ENCODE data around the gene SKOR2. TPM values are rescaled to one million over a fixed set of nuclear protein-coding genes. Genes with fewer than 3 reads are reported as not detected.
"Not testable (repeated sequence)": the region's sequence is repeated elsewhere in the genome, so short reads cannot be mapped to it uniquely, and the experiment has no call there.

SKOR2 gene
- total RNA-seq, 2 donors from 2014 or later = 0.30 to 0.70 TPM

GRCh38 chr18:47203626-47204464, 47.6 kb downstream of the SKOR2 start:
- Mint-ChIP-seq H3K27me3 (ENCODE audit: low read depth) (peaks cover 20% of the 10 kb centered on the region), H3K4me3 (no peak overlapping the region), H3K36me3 (ENCODE audit: insufficient read depth in 2 of 2) (no peaks in the 10 kb centered on the region), H3K27ac (no peak overlapping the region), H3K4me1 (ENCODE audit: low read depth) (no peaks in the 10 kb centered on the region), H3K9me3 (no peaks in the 10 kb centered on the region)
- ATAC-seq (replicated peaks in 1 of 2) (no peak), DNase-seq (no peak)

DNA sequence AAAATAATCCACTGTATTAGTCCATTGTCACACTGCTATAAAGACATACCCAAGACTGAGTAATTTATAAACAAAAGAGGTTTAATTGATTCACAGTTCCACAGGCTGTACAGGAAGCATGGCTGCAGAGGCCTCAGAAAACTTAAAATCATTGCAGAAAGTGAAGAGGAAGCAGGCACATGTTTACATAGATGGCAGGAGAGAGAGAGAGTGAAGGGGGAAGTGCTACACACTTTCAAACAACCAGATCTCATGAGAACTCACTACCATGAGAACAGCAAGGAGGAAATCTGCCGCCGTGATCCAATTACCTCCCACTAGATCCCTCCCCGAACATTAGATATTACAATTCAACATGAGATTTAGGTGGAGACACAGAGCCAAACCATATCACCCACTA, 55.5 kb downstream of the SKOR2 start:
- not testable (repeated sequence) for H3K4me1 Mint-ChIP-seq (ENCODE audit: low read depth); H3K4me3 Mint-ChIP-seq; ATAC-seq (replicated peaks in 1 of 2); H3K36me3 Mint-ChIP-seq (ENCODE audit: insufficient read depth in 2 of 2); DNase-seq; H3K9me3 Mint-ChIP-seq; H3K27ac Mint-ChIP-seq
- H3K27me3 Mint-ChIP-seq (ENCODE audit: low read depth) = peaks cover 30% of the 10 kb centered on the region

DNA sequence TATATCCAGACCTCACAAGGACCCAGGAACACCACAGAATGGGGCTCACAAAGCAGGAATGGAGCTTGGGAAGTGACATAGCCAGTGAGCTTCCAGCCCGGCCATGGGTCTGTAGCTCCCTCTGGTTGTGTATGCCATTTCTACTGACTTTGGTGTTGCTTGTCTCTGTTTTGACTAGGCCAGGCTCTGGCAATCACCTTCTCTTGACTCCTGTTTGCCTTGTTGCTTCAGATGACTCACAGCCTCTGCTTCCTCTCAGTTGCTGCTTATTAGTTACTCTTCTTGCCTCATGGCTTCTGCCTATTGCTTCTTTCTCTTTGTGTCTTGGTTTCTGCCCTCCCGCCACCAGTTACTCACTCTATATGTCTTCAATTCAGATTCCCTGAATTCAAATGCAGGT, 59.5 kb downstream of the SKOR2 start:
- DNase-seq (peak; percentile 5 to 7), ATAC-seq (replicated peaks in 1 of 2) (peak; percentile 75)
- Mint-ChIP-seq H3K4me3 (no peak overlapping the region), H3K27me3 (ENCODE audit: low read depth) (peaks cover 23% of the 10 kb centered on the region), H3K27ac (no peak overlapping the region), H3K36me3 (ENCODE audit: insufficient read depth in 2 of 2) (no peaks in the 10 kb centered on the region), H3K4me1 (ENCODE audit: low read depth) (peaks cover 5% of the 10 kb centered on the region), H3K9me3 (peaks cover 0 to 2% of the 10 kb centered on the region in 2 donors)

DNA sequence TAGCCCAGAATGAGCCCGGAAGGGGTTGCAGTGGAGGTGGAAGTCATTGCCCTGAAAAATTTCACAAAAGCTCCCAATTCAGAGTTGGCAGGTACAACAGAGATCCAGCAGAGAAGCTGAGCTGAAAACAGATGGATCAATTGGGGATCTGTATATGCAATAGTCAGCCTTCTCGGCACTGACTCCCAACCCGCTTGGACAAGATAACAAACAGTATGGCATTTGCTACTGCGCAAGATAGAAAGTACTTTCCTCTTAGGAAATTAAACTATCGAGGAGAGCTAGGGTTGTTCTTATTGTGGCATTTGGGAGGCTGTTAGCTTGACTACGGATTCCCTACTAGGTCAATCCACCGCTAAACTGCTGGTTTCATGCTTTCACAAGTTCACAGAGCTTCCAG, 63.7 kb downstream of the SKOR2 start:
- ATAC-seq (replicated peaks in 1 of 2) (no peak), DNase-seq (no peak)
- Mint-ChIP-seq H3K36me3 (ENCODE audit: insufficient read depth in 2 of 2) (peaks cover 0 to 2% of the 10 kb centered on the region in 2 donors), H3K27me3 (ENCODE audit: low read depth) (peaks cover 19% of the 10 kb centered on the region), H3K27ac (no peak overlapping the region), H3K9me3 (peaks cover 3 to 9% of the 10 kb centered on the region in 2 donors), H3K4me3 (no peak overlapping the region), H3K4me1 (ENCODE audit: low read depth) (peaks cover 5% of the 10 kb centered on the region)

DNA sequence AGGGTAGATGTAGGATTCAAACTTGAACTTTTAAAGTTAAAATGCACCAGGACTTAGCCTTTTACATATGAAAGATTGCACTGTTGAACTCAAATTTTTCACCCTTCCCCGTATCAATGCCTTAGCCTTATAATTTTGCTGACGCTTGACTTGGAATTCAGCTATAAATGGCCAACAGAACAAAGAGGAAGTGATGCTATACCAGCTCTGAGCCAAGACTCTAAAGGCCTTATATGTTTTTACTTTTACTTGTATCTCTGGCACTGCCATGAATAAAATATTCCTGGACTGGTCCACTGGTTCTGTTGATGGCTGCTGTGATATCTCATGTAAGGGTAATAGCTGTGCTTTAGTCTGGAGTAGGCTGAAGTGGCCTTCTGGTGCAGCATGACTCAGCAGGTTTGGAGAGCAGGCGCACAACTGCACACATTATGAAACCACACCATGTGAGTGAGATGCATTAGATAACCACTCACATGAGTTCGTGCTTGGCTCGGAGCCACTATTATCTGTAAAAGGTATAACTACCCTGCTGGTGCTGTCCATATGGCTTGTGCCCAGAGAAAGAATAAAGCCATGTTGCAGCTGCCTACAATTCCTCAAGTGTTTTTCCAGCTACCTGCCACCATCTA, 66.9 kb downstream of the SKOR2 start:
- Mint-ChIP-seq H3K36me3 (ENCODE audit: insufficient read depth in 2 of 2) (peaks cover 0 to 2% of the 10 kb centered on the region in 2 donors), H3K4me3 (no peak overlapping the region), H3K9me3 (peaks cover 3 to 10% of the 10 kb centered on the region in 2 donors), H3K4me1 (ENCODE audit: low read depth) (no peaks in the 10 kb centered on the region), H3K27me3 (ENCODE audit: low read depth) (peaks cover 12% of the 10 kb centered on the region), H3K27ac (no peak overlapping the region)
- no peak for DNase-seq
- no peak for ATAC-seq (replicated peaks in 1 of 2)

DNA sequence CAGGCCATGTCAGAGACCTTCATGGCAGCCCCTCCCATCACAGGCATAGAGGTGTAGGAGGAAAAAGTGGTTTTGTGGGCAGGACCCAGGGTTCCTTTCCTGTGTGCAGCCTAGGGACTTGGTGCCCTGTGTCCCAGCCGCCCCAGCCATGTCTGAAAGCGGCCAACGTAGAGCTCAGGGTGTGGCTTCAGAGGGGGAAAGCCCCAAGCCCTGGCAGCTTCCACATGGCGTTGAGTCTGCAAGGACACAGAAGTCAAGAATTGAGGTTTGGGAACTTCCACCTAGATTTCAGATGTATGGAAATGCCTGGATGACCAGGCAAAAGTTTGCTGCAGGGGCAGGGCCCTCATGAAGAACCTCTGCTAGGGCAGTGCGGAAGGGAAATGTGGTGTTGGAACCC, 69.3 kb downstream of the SKOR2 start:
- H3K27ac Mint-ChIP-seq; ATAC-seq (replicated peaks in 1 of 2); DNase-seq; H3K27me3 Mint-ChIP-seq (ENCODE audit: low read depth); H3K4me3 Mint-ChIP-seq; H3K9me3 Mint-ChIP-seq; H3K36me3 Mint-ChIP-seq (ENCODE audit: insufficient read depth in 2 of 2); H3K4me1 Mint-ChIP-seq (ENCODE audit: low read depth): not testable (repeated sequence)

- peaks cover 0 to 2% of the 10 kb centered on the region in 2 donors for H3K36me3 Mint-ChIP-seq (ENCODE audit: insufficient read depth in 2 of 2)
- no peak overlapping the region for H3K27ac Mint-ChIP-seq
- H3K9me3 Mint-ChIP-seq = peaks cover 3 to 6% of the 10 kb centered on the region in 2 donors
- H3K4me3 Mint-ChIP-seq = no peak overlapping the region
- ATAC-seq (replicated peaks in 1 of 2) = no peak
- peaks cover 2% of the 10 kb centered on the region for H3K27me3 Mint-ChIP-seq (ENCODE audit: low read depth)
- H3K4me1 Mint-ChIP-seq (ENCODE audit: low read depth) = no peaks in the 10 kb centered on the region
- no peak for DNase-seq
Measured at GRCh38 chr18:47180765-47181164, 70.7 kb downstream of the SKOR2 start.

- Mint-ChIP-seq H3K4me1 (ENCODE audit: low read depth) (no peaks in the 10 kb centered on the region), H3K27ac (no peak overlapping the region), H3K36me3 (ENCODE audit: insufficient read depth in 2 of 2) (peaks cover 0 to 2% of the 10 kb centered on the region in 2 donors), H3K4me3 (no peak overlapping the region), H3K9me3 (peaks cover 0 to 3% of the 10 kb centered on the region in 2 donors), H3K27me3 (ENCODE audit: low read depth) (no peaks in the 10 kb centered on the region)
- DNase-seq = no peak
- no peak for ATAC-seq (replicated peaks in 1 of 2)
Measured at GRCh38 chr18:47179520-47179919, 71.9 kb downstream of the SKOR2 start.

DNA sequence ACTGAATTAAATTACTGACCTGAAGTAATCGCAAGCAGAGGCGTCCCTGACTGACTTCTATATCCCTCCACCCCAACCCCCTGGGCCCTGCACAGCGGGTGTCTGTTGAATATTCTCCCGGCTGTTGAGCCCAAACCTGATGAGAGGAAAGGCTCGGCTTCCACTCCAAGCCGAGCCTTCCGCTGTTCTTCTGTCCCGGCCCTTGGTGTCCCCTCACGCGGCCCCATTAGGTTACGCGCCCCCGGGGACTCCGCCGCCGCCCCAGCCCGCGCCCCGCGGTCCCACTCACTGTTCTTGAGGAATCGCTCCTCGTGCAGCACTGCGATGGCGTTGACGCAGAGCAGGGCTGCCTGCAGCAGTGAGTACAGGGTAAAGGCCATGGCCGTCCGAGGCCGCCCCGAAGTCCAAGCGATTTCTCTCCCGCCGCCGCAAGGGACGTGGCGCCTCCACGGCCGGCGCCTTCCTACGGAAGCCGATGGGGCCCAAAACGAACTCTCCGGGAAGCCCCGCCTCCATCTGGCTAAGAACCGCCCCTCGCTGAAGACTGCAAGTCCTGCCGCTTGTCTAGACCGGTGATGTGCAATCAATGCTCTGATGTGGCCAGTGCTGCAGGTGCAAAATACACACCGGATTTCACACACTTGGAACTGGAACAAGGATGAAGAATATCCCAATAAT, 75.4 kb downstream of the SKOR2 start, which contains the start of gene IER3IP1:
TSS of gene IER3IP1 (minus strand) at position 467 of the 678 bp plus-strand sequence. CDS start at position 380, 87 bp downstream.
- Mint-ChIP-seq H3K27me3 (ENCODE audit: low read depth) (no peaks in the 10 kb centered on the region), H3K36me3 (ENCODE audit: insufficient read depth in 2 of 2) (no peaks in the 10 kb centered on the region), H3K4me1 (ENCODE audit: low read depth) (no peaks in the 10 kb centered on the region), H3K27ac (peak within 1 kb of the TSS; percentile 93), H3K4me3 (peak within 1 kb of the TSS in 1 of 2 donors; percentile 2), H3K9me3 (no peaks in the 10 kb centered on the region)
- DNase-seq (peak; percentile 90 to 91), ATAC-seq (replicated peaks in 1 of 2) (peak; percentile 91 to 96)

DNA sequence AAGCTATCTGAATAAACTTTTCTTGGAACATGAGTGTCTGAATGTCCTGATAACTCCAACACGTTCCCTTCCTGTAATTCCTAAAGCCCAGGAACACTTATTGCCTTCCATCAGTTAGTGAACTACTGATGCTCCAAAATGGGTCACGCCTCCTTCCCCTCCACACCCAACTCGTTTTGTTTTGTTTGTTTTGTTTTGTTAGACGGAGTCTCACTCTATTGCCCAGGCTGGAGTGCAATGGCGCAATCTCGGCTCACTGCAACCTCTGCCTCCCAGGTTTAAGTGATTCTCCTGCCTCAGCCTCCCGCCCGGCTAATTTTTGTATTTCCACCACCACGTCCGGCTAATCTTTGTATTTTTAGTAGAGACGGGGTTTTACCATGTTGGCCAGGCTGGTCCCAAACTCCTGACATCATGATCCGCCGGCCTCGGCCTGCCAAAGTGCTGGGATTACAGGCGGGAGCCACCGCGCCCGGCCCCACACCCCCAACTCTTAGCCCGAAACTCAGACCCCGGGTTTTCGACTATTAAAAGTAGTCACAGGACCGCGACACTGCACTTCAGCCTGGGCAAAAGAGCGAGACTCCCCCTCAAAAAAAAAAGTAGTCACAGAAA, 76.1 kb downstream of the SKOR2 start:
- Mint-ChIP-seq H3K36me3 (ENCODE audit: insufficient read depth in 2 of 2) (no peaks in the 10 kb centered on the region), H3K4me3 (no peak overlapping the region), H3K27me3 (ENCODE audit: low read depth) (no peaks in the 10 kb centered on the region), H3K27ac (peak overlapping the region; percentile 93), H3K4me1 (ENCODE audit: low read depth) (no peaks in the 10 kb centered on the region), H3K9me3 (no peaks in the 10 kb centered on the region)
- DNase-seq (peak in 1 of 2 donors; percentile 2), ATAC-seq (replicated peaks in 1 of 2) (peak; percentile 11 to 16)

DNA sequence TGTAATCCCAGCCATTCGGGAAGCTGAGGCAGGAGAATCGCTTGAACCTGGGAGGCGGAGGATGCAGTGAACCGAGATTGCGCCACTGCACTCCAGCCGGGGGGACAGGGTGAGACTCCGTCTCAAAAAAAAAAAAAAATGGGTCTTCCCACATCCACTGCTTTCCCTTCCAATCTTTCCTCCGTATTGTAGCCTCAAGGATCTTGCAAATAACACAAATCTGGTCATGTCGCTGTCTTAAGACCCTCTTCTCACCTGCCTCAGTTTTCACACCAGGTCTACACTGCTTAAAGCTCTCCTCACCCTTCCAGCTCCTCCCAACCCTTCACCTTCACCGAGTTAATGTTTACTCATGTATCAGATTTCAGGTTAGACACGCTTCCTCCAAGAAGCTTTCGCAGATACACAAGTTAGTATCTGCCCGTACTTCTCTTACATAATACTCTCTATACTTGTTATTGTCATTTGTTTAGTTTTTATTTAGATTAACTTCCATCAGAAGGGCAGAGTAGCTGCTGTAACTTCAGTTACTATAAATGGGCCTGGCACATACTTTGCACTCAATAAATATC, 76.8 kb downstream of the SKOR2 start:
- H3K27ac Mint-ChIP-seq = no peak overlapping the region

DNA sequence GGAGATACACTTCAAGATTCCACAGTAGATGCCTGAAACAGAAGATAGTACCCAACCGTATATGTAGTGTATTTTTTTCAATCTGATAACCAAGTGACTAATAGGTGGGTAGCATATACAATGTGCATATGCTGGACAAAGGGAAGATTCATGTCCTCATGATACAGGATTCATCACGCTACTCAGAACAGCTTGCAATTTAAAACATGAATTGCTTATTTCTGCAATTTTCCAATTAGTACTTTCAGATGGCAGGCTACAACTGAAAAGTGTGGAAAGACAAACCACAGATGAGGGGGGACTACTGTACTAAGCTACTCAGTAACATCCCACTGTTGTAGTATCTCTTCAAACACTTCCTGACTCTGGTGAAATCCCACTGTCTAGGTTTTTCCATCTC, 79.0 kb downstream of the SKOR2 start:
- no peak for ATAC-seq (replicated peaks in 1 of 2)
- no peak overlapping the region for H3K4me3 Mint-ChIP-seq
- H3K27me3 Mint-ChIP-seq (ENCODE audit: low read depth) = no peaks in the 10 kb centered on the region
- H3K27ac Mint-ChIP-seq = no peak overlapping the region
- no peak for DNase-seq
- no peaks in the 10 kb centered on the region for H3K9me3 Mint-ChIP-seq
- peaks cover 7% of the 10 kb centered on the region for H3K4me1 Mint-ChIP-seq (ENCODE audit: low read depth)
- H3K36me3 Mint-ChIP-seq (ENCODE audit: insufficient read depth in 2 of 2) = no peaks in the 10 kb centered on the region

More for the DNA sequence above, 76.8 kb downstream of the SKOR2 start:
- ATAC-seq (replicated peaks in 1 of 2) (no peak), DNase-seq (no peak)
- Mint-ChIP-seq H3K9me3 (no peaks in the 10 kb centered on the region), H3K4me1 (ENCODE audit: low read depth) (no peaks in the 10 kb centered on the region), H3K36me3 (ENCODE audit: insufficient read depth in 2 of 2) (no peaks in the 10 kb centered on the region), H3K4me3 (no peak overlapping the region), H3K27me3 (ENCODE audit: low read depth) (no peaks in the 10 kb centered on the region)
